HG02798 (cell line): ENCODE data around the gene PDE4B.
"Not testable (repeated sequence)": the region's sequence is repeated elsewhere in the genome, so short reads cannot be mapped to it uniquely, and the experiment has no call there.

Experiments used
- ATAC-seq: cut with Tn5 transposase; IDR thresholded peaks from one replicate; pipeline ENCODE4 v1.9.1; 2021; ENCODE audit warnings: mild to moderate bottlenecking; ENCODE audit not compliant: unreplicated experiment, poor library complexity

The PDE4B gene

DNA sequence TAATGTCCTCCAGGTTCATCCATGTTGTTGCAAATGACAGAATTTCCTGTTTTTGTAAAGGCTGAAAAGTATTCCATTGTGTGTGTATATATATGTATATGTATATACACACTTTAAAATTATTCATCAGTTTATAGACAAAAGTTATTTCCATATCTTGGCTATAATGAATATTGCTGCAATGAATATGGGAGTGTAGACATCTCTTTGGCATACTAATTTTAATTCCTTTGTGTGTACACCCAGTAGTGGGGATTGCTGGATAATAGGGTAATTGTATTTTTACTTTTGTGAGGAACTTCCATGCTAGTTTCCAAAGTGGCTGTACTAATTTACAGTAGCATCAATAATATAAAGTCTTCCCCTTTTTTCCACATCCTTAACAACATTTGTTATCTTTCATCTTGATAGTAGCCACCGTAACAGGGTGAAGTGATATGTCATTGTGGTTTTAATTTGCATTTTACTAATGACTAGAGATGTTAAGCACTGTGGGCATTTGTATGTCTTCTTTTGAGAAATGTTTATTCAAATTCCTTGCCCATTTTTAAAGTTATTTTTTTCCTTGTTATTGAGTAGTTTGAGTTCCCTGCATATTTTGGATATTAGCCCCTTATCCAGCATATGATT lies 243.0 kb downstream of the PDE4B start:
- no peak for ATAC-seq

DNA sequence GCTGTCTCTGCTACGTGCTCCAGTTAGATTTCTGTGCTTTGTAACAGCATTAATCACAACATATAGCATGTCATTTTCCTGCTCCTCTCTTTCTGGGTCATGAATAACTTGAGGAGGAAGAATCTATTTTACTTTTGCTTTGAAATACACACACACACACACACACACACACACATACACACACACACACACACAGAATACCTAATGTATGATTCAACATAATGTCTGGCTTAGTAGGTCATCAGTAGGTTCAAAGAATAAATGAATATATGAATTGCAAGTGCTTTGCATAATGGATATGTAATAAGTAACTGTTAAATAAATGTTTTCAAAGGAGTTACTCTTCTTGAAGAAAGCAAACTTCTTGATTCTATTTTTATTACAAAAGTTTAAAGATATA lies 249.0 kb downstream of the PDE4B start:
- no peak for ATAC-seq

DNA sequence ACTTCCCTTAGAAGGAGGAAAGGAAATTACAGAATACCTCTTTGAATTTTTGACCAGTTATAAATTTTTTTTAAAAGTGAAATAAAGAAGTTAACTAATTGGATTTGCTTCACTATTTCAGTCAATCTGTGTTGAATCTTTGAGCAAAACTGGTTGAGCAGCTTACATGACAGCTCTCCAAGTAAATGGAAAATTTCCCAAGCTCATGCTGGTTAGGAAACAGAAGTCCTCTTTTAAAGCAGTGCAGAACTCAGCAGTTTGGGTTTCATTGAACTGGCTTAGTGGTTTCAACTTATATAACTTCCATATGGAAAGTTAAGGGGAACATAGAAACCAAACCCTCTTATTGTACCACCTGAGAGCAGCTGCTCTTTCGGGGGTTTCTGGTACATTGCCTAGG lies 250.5 kb downstream of the PDE4B start:
- no peak for ATAC-seq

DNA sequence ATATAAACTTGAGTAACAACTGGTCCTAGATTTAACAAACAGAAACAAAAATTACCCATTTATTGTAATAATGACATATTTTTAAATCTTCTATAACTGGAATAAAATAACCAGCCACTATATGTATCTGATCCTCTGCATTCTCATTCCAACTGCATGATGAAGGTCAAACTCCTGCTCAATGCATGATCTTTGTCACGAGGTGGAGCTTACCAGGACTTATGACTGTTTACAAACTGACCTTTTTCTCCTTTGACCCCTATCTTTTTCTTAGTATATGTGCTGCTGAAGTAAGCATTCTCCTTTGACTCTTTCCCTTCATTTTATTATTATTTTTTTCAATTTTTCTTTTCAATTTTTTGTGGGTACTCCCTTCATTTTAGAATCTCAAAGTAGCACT lies 252.2 kb downstream of the PDE4B start:
- no peak for ATAC-seq

DNA sequence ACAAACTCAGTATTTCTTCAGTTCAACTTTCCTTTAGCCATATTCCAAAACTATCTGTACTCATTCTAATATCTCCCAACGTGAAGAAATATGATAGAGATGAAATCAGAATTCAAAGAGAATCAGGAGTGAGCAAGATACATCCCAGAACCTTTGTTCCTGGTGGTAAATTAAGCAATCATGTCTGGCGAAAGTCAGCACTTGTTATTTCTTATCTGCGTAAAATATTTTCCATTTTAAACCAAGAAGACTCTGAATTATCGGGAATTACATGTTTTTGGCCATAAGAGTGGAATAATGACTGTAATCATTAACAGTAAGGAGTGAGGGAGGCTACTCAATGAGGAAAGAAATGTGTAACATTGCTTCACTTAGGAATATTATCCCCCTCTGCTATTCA lies 253.7 kb downstream of the PDE4B start:
- ATAC-seq = no peak

DNA sequence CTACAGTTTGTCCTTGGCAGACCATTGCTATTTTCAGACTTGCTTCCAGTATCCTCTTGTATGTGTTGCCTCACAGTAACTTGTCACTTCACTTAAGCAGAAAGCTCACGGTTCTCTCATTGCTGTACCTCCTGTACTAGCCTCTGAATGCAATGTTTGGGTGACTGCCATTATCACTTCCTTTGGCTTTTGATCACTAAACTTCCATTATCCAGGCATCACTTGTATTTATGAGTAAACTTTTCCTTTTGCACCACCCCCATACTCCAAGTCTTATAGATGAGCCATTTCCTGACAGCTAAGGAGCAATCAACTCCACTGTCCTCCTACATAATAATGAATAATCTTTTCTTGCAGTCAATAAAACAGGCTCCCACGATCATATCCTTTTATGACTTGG lies 255.3 kb downstream of the PDE4B start:
- no peak for ATAC-seq

DNA sequence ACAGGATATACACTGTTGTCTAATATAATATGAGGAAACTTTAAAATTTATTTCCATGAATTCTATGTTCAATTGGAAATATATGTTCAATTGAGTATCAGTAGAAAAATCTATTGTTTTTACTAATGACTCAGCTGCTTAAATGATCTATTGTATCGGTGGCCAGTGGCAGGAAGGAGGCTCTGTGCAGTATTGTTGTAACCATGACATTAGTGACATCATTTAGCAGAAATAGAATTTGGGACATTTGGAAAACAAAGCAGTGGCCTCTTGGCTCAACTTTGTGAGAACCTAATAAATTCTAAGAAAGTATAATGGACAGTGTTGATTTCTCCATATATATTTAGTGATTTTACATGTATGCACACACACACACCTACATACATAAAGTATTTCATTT lies 257.4 kb downstream of the PDE4B start:
- ATAC-seq = no peak

DNA sequence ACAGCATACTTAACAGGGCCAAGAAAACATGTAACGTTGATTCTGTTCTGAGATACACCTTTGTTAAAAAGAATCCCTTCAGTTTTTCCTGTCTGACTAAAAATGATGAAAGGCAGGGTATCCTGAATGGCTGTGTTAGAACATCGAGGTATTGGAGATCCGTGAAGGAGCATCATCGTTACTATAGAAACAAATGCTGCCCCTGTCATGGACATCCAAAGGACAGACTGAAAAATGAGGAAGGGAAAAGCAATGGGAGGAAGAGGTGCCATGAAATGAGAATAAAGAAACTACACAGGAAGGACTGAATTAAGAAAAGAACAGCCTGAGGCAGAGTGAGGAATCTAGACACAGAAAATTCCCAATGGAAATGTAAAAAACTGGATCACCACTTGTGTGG lies 257.9 kb downstream of the PDE4B start:
- ATAC-seq = no peak

DNA sequence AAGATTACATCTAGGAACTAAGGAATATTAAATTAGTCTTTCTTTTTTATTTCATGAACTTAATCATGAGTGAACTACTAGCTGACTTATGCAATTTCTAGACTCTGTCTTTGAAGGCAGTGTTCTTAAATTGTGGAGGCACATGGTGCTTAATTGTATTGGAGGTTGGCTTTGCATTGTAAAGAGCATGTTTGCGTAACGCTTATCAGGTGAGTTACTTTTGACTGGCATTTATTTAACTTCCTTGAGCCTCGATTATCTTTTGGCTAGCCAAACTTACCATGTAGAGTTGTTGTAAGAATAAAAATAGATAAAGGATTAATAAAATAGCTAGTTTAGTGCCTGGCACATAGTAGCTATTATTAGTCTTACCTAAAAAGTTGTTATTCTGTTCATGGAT lies 262.4 kb downstream of the PDE4B start:
- ATAC-seq = no peak

DNA sequence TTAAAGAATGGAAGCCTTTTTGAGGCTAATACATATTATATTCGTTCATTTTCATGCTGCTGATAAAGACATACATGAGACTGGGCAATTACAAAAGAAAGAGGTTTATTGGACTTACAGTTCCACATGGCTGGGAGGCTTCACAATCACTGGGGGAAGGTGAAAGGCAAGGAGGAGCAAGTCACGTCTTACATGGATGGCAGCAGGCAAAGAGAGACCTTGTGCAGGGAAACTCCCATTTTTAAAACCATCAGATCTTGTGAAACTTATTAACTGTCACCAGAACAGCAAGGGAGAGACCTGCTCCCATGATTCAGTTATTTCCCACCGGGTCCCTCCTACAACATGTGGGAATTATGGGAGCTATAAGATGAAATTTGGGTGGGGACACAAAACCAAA lies 264.8 kb downstream of the PDE4B start:
- ATAC-seq = not testable (repeated sequence)

DNA sequence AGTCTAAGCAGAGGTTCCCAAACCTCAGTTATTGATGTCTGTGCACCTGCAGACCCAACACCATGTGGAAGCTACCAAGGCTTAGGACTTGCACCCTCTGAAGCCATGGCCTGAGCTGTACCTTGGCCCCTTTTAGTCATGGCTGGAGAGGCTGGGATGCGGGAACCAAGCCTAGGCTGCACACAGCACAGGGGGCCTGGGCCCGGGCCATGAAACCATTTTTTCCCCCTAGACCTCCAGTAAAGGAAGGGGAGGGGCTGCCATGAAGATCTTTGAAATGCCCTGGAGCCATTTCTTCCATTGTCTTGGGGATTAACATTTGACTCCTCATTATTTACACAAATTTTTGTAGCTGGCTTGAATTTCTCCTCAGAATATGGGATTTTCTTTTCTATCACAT lies 265.9 kb downstream of the PDE4B start:
- no peak for ATAC-seq

DNA sequence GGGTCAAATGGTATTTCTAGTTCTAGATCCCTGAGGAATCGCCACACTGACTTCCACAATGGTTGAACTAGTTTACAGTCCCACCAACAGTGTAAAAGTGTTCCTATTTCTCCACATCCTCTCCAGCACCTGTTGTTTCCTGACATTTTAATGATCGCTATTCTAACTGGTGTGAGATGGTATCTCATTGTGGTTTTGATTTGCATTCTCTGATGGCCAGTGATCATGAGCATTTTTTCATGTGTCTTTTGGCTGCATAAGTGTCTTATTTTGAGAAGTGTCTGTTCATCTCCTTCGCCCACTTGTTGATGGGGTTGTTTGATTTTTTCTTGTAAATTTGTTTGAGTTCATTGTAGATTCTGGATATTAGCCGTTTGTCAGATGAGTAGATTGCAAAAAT lies 274.5 kb downstream of the PDE4B start:
- not testable (repeated sequence) for ATAC-seq

DNA sequence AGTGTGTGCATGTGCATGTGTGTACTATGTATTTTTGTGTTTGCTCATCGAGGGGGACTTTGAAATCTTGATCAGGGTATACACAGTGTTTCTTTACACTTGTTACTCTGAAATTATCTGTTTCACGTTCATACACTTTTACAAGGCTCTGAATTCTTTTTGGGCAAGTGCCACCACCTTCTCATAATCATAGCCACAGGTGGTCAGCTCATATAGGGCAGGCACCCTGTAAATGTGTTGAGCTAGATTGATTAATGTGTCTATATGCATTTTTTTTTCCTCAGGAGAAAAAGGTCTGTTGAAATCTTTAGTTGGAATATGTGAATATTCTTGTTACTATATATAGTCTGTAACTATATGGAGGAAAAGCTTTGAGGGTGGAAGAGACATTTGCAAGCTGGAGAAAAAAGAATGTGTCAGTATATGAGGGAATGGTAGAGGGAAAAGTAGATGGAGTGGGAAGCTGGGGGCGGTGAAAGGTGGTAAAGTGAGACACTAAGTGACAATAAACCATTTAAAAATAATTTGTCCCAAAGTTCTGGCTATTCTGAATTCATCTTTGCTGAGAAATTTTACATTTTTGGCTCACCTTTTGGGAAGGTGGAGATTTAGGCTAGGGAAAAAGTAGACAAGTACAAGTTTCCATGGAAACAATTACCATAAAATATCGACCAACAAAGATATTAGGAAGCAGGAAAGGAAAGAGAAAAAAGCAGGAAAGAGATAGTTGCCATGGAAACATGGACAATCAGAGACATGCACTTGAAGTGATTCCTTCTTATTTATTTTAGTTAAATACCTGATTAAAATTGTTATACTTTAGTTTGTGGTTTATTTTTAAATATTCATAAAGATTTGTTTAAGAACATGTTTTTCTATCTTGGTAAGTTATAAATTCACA lies 277.5 kb downstream of the PDE4B start:
- ATAC-seq = no peak

DNA sequence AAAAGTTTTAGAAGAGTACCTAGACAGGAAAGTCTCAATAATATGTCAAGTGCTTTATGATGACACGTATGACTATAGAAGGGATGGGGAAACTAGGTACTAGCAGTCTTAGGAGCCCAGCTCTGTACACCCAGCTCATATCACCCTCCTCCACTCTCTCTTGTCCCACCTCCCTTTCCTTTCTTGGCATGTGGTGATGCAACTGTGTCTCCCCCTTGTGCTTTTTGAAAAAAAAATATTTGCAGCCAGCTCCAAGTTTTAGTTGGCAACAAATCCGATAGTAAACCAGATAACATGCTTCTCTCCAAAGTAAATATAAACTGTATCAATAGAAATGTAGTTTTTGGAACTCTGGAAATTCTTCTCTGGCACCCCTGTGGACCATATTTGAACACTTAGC lies 280.7 kb downstream of the PDE4B start:
- ATAC-seq = no peak

DNA sequence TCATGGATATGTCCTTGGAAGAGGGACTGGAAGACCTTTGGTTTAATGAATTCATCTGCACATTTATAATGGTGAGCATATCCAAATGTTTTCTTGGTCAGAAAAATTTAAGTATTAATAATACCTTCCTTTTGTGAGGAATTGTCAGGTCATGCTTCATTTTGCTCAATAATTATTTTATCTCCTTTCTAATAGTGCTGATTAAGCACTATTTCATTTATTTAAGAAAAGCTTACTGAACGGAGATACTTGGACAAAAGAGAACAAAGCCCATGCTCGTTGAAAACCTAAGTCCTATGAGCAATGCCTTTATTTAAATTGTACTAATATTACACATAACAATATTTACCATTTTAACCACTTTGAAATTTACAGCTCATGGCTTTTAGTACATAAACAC lies 281.5 kb downstream of the PDE4B start:
- no peak for ATAC-seq

DNA sequence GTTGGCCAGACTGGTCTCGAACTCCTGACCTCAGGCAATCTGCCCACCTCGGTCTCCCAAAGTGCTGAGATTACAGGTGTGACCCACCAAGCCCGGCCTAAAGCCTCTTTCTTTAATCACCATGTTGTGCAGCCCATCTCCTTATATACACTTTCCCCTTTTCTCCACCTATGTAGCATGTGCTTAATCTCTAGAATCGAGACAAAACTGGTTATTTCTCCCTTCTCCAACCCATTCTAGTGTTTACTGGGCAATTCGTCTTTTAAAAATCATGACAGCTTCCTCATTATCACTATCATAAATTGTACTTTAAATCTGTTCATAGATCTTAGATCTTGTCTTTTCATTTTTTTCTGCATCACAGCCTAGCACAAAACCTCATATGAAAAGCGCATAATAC lies 285.7 kb downstream of the PDE4B start:
- ATAC-seq = no peak

DNA sequence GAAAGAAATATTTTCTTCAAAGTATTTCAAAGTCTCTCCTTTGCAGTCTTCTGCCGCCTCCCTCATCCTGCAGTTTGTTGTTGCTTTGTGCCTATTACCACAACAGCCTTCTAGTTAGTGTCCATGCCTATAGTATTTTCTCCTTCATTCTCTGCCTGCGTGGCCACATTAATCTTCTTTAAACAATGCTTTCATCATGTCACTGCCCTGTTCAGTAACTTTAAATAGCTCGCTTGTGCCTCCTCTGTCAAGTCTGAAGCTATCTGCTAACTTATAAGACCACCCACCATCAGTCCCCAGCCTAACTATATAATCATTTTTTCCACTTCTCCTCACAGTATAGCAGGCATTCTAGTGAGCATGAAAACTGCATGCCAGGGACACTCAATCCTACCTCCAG lies 290.3 kb downstream of the PDE4B start:
- ATAC-seq = no peak

DNA sequence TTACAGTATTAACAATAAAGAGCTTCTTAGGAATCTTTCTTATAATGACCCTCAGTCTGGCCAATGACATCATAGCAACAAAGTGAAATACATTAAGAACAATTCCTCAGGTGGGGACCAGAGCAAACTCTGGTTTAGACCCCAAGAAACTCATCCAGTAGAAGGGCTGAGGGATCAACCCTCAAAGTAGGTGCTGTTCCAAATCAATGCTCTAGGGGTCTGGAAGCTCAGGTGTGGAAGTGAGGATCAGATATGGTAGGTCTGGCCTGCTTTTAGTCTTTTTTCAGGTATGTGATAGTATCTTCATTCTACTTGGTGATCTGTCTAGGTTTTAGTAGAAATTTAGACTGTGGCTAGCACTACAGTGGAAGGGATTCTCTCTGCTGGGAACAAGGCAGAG lies 291.7 kb downstream of the PDE4B start:
- ATAC-seq = no peak

DNA sequence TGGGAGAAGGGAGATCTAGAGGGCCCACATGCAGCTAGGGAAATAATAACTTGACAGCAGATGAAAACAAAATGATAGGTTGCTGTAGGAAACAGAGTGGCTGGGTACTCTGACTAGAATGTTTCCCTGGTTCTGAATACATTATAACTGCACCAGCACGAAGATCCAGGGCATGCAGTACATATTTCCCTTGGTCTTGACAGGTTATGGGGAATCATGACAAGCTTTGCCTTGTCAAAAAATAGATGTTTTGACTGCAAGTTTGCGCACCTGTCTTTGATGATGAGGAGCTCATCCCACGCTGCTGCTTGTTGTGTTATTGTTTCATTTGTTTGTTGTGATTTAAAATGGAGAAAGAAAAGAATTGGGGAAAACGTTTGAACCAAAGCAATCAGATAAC lies 292.9 kb downstream of the PDE4B start:
- ATAC-seq = no peak

DNA sequence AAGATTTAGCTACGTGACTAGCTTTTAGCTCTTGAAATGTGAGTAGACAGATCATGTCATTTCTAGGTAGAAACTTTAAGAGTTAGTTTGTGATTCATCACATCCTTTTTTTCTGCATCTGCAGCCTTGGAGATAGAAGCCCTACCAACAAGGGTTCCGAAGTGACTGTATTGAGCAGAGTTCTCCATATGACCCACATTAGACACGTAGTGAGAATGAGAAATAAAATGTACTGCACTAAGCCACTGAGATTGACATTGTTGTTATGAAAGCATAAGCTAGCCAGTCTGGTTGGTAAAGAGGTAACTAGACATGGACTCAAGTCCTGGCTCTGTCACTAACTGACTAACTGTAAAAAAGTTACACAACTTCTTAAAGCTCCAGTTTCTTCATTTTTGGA lies 296.1 kb downstream of the PDE4B start:
- no peak for ATAC-seq

DNA sequence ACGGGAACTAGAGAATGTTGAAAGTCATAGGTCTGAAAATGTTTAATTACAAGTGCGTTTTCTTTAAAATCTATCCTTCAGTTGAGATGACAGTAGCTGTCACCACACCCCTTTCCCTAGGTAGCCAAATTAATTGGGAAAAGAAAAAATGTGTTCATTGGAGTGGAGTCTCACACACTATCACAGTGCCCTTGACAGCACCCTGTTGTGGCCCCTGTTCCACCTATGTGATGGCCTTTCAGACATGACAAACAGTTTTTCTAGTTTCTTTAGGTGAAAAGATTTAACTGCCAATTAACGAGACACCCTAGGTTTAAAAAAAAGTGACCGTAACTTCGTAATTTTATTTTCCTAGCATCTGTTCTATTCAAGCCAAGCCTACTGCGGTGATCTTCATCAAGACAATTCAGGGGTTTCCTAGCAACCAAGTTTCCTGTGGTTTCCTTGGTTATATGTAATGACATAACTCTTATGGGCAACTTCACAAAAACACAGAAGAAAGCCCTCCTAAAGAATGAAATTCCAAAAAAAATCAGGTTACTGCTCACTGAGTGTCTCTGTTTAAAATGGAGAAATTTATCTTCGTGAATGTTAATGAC lies 298.3 kb downstream of the PDE4B start:
- no peak for ATAC-seq

DNA sequence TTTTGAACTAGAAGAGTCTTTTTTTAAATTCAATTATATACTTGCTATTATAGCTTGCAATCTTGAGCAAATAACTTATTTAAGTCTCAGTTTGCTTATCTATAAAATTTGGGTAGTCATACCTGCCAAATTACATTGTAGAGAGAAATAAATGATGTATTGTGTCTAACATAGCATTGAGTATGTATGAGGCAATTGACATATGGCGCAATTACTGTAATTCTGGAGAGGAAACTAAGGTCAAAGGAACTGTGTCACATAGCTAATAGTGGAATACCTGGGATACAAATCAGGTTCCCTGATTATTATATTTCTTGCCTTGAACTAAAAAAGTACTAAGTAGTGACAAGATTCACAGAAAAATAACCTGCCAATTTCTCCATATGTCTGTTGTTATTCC lies 302.5 kb downstream of the PDE4B start:
- no peak for ATAC-seq
